KMS-11 (cell line): ENCODE data around the gene NUF2.

Source experiments
- H2AFZ ChIP-seq: fragments of 200-600 bp; sonication (generic); 2 replicates; pipeline ENCODE4 v1.6.1; 2016; ENCODE audit warnings: antibody characterized with exemption, mixed run types, low read depth
- H3K27ac ChIP-seq: fragments of 200-600 bp; sonication (generic); 2 replicates; pipeline ENCODE4 v1.6.1; 2016; ENCODE audit warnings: mild to moderate bottlenecking, mixed run types
- H3K27me3 ChIP-seq: fragments of 200-600 bp; sonication (generic); 2 replicates; pipeline ENCODE4 v1.6.1; 2017; ENCODE audit warnings: mild to moderate bottlenecking, low read depth, mixed run types, moderate library complexity; ENCODE audit not compliant: insufficient read depth
- H3K36me3 ChIP-seq: fragments of 200-600 bp; sonication (generic); 2 replicates; pipeline ENCODE4 v1.6.1; 2017; ENCODE audit warnings: mild to moderate bottlenecking, mixed run types; ENCODE audit not compliant: insufficient read depth
- H3K4me1 ChIP-seq: fragments of 200-600 bp; sonication (generic); 2 replicates; pipeline ENCODE4 v1.6.1; 2016; ENCODE audit warnings: mild to moderate bottlenecking, low read depth, mixed run types; ENCODE audit not compliant: poor library complexity, severe bottlenecking
- H3K4me2 ChIP-seq: fragments of 200-600 bp; sonication (generic); 2 replicates; pipeline ENCODE4 v1.7.0; 2016; ENCODE audit warnings: mild to moderate bottlenecking, mixed run types
- H3K4me3 ChIP-seq: fragments of 200-600 bp; sonication (generic); IDR thresholded peaks from 2 replicates; pipeline ENCODE4 v1.6.1; 2017; ENCODE audit warnings: low read depth, low read length, mixed read lengths; ENCODE audit not compliant: insufficient read depth
- H3K79me2 ChIP-seq: fragments of 200-600 bp; sonication (generic); 2 replicates; pipeline ENCODE4 v1.6.1; 2016; ENCODE audit warnings: low read depth, mixed run types; ENCODE audit not compliant: insufficient read depth
- H3K9ac ChIP-seq: fragments of 200-600 bp; sonication (generic); 2 replicates; pipeline ENCODE4 v1.6.1; 2016; ENCODE audit warnings: mild to moderate bottlenecking, mixed run types
- H4K20me1 ChIP-seq: fragments of 200-600 bp; sonication (generic); 2 replicates; pipeline ENCODE4 v1.6.1; 2016; ENCODE audit warnings: mild to moderate bottlenecking, mixed run types; ENCODE audit not compliant: insufficient read depth
- TF ChIP-seq, protein P1 (sequence below): fragments of 200-600 bp; sonication (generic); conservative IDR thresholded peaks from 2 replicates; pipeline ENCODE4 v1.6.1; 2017; ENCODE audit warnings: low read depth, mild to moderate bottlenecking, antibody characterized with exemption, low read length, moderate library complexity, mixed read lengths

Gene NUF2

GRCh38 chr1:163372576-163372975 lies 50.8 kb downstream of the NUF2 start:
- Histone ChIP-seq H3K4me1 (no peaks in the 10 kb centered on the region), H3K4me2 (no peak overlapping the region)

DNA sequence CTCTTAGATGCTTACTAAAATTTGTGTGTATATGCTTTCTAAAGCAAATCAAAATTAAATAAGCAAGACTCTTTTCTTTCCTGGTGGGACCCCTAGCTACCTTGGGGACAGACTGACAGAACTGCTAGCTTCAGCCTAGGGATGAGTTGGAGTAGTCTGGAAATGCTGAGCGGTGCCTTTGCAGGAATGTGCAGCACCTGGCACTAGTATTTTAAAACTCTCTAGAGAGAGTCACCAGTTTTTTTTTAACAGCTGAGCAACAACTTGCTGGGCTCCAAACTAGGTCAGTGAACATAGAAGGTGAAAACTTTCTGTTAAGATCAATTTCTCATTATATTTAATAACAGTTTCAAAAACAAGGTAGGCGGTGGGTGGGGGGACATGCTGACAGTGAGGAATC lies 56.8 kb downstream of the NUF2 start:
- Histone ChIP-seq H2AFZ (no peak overlapping the region), H3K4me2 (no peak overlapping the region), H3K36me3 (no peaks in the 10 kb centered on the region), H3K4me3 (no peak overlapping the region), H3K27me3 (no peaks in the 10 kb centered on the region), H4K20me1 (no peaks in the 10 kb centered on the region), H3K79me2 (no peaks in the 10 kb centered on the region), H3K9ac (no peak overlapping the region), H3K4me1 (no peaks in the 10 kb centered on the region), H3K27ac (no peak overlapping the region)
- TF ChIP-seq, protein P1, sequence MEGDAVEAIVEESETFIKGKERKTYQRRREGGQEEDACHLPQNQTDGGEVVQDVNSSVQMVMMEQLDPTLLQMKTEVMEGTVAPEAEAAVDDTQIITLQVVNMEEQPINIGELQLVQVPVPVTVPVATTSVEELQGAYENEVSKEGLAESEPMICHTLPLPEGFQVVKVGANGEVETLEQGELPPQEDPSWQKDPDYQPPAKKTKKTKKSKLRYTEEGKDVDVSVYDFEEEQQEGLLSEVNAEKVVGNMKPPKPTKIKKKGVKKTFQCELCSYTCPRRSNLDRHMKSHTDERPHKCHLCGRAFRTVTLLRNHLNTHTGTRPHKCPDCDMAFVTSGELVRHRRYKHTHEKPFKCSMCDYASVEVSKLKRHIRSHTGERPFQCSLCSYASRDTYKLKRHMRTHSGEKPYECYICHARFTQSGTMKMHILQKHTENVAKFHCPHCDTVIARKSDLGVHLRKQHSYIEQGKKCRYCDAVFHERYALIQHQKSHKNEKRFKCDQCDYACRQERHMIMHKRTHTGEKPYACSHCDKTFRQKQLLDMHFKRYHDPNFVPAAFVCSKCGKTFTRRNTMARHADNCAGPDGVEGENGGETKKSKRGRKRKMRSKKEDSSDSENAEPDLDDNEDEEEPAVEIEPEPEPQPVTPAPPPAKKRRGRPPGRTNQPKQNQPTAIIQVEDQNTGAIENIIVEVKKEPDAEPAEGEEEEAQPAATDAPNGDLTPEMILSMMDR = no peak

More at GRCh38 chr1:163372576-163372975, 50.8 kb downstream of the NUF2 start:
- Histone ChIP-seq H3K27ac (no peak overlapping the region), H3K79me2 (no peaks in the 10 kb centered on the region), H3K9ac (no peak overlapping the region), H3K36me3 (no peaks in the 10 kb centered on the region), H3K27me3 (no peaks in the 10 kb centered on the region), H4K20me1 (no peaks in the 10 kb centered on the region), H2AFZ (no peak overlapping the region), H3K4me3 (no peak overlapping the region)
- TF ChIP-seq, protein P1 = no peak

GRCh38 chr1:163379801-163380200 lies 58.0 kb downstream of the NUF2 start:
- Histone ChIP-seq H3K79me2 (no peaks in the 10 kb centered on the region), H3K4me3 (no peak overlapping the region), H2AFZ (no peak overlapping the region), H3K27ac (no peak overlapping the region), H3K4me2 (no peak overlapping the region), H3K36me3 (no peaks in the 10 kb centered on the region), H4K20me1 (no peaks in the 10 kb centered on the region), H3K27me3 (no peaks in the 10 kb centered on the region), H3K4me1 (no peaks in the 10 kb centered on the region), H3K9ac (no peak overlapping the region)
- TF ChIP-seq, protein P1 = no peak

DNA sequence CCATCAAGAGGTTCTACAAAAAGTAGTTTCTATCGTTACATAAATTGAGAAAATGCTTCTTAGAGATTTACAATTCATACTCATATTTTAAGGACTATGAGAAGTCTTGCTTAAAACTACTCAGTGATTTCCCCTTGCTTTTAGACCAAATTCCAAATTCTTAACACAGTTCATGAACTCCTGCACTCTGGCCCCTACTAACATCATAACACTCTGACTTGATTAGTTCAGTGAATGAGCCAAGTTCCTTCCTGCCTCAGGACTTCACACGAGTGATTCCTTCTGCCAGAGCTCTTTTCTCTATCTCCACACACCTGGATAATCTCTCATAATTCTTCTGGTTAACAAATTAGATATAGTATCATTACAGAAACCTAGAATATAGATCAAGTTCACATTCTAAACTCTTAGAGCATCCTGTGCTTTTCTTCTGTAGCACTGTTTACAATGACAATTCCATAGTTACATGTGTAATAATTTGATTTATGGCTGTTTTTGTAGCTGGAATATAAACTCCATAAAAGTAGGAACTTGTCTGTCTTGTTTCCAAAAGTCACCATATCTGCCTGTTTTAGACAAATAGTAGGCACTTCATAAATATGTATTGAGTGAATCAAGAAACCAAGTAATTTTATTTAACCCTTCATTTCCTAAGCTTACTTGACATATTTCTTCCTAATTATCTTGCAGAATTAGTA lies 59.9 kb downstream of the NUF2 start:
- Histone ChIP-seq H3K27ac (no peak overlapping the region), H4K20me1 (no peaks in the 10 kb centered on the region), H3K4me2 (no peak overlapping the region), H2AFZ (no peak overlapping the region), H3K36me3 (no peaks in the 10 kb centered on the region), H3K27me3 (no peaks in the 10 kb centered on the region), H3K79me2 (no peaks in the 10 kb centered on the region), H3K4me1 (no peaks in the 10 kb centered on the region), H3K9ac (no peak overlapping the region), H3K4me3 (no peak overlapping the region)
- TF ChIP-seq, protein P1 = no peak
